ENCODE results near the gene RNF26.

RNF26 gene

DNA sequence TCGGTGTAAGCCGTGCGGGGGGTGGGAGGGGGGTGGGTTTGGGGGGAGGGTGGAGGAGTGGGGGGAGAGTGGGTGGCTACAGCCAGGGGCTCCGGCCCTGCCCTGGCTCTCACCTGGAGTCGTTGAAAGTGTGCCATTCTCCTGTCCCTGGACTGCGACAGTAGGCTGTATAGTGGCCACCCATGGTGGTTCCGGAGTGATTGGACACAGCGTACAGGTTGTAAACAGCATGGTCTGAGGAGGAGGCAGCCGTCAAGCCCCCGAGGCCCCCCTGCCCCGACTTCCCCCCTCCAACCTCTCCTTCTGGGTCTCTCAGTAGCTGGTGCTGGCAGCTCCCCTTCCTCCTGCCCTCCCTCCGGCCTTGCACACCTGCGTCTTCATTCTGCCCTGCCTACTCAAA, 22.7 kb downstream of the RNF26 start:
- TF ChIP-seq, protein P1, sequence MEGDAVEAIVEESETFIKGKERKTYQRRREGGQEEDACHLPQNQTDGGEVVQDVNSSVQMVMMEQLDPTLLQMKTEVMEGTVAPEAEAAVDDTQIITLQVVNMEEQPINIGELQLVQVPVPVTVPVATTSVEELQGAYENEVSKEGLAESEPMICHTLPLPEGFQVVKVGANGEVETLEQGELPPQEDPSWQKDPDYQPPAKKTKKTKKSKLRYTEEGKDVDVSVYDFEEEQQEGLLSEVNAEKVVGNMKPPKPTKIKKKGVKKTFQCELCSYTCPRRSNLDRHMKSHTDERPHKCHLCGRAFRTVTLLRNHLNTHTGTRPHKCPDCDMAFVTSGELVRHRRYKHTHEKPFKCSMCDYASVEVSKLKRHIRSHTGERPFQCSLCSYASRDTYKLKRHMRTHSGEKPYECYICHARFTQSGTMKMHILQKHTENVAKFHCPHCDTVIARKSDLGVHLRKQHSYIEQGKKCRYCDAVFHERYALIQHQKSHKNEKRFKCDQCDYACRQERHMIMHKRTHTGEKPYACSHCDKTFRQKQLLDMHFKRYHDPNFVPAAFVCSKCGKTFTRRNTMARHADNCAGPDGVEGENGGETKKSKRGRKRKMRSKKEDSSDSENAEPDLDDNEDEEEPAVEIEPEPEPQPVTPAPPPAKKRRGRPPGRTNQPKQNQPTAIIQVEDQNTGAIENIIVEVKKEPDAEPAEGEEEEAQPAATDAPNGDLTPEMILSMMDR (IDR thresholded peaks at IDR 0.05; ENCODE audit: control insufficient read depth, insufficient read depth, low read depth, low read length, missing control alignments) = no peak
- no peak for DNase-seq (ENCODE audit: low read depth)
- H3K4me3 ChIP-seq (ENCODE audit: control insufficient read depth, low read depth, low read length) = peak overlapping the region; percentile 56

DNA sequence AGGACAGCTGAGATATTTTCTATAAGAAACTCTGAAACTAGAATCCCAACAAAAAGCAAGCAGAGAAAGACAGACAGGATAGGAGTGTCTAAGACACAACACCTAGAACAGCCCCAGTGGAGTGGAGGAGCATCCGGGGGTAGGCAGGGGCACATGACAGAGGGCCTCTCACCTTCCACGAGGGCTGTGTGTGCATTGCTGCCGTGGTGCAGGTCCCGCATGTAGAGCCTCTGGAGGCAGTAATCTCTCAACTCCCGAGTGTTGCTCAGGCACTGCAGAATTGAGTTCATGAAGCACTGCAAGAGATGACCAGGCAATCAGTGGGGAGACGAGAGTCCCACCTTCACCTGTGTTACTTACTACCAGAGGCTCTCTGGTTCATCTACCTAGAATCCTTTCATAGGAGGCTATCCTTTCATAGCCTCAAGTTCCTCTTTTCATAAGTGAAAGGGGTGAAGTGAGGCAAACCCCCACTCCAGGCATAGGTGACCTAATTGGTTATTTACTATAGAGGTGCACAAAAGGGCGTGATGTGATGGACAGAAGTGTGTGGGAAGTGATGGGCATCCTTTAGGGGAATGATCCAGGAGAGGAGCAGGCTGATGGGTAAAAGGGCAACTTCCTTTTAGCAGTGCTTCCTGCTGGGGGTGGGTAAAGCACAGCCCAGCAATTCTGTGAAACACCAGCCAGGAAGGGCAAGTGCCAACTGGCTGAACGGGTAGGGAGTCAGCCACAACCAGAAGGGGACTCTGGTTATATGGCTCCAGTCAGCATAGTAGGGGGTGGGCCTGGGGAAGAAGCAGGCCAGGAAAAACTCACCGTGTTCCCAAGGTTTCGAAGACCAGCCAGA, 25.3 kb downstream of the RNF26 start:
- DNase-seq (ENCODE audit: low read depth) = no peak
- H3K4me3 ChIP-seq (ENCODE audit: control insufficient read depth, low read depth, low read length) = no peak overlapping the region
- TF ChIP-seq, protein P1 (IDR thresholded peaks at IDR 0.05; ENCODE audit: control insufficient read depth, insufficient read depth, low read depth, low read length, missing control alignments) = no peak

DNA sequence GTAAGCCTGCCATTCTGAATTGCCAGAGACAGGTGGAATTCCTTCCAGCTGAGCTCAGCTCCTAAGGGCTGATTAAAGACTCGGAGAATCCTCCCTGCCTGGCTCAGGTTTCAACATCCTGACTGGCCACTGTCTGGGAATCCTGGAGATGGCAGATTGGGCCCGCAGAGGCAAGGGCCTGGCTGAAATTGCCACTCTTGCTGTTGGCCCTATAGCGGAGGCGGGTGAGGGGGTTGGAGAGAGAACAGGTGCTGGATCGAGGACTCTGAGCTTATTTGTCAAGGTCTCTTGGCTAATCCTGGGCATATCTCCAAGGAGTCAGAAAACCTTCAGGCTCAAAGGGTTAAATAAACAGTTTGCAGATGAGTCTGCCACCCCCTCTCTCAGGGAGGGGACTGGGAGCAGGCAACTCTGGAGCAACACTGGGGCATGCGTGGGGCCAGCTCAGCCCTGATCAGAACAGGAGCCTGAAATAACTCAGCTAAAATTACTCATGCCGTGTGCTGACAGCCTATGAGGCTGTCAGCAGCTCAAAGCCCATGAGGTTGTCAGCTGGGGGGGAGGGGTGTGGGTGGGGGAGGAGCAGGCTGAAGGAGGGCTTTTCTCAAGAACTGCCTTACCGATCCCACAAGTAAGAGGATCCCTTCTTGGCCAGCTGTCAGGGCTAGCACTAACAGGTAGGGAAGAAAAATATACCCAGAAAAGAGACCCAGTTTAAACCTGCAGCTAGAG, 26.9 kb downstream of the RNF26 start:
- no peak overlapping the region for H3K4me3 ChIP-seq (ENCODE audit: control insufficient read depth, low read depth, low read length)
- TF ChIP-seq, protein P1 (IDR thresholded peaks at IDR 0.05; ENCODE audit: control insufficient read depth, insufficient read depth, low read depth, low read length, missing control alignments) = no peak

DNA sequence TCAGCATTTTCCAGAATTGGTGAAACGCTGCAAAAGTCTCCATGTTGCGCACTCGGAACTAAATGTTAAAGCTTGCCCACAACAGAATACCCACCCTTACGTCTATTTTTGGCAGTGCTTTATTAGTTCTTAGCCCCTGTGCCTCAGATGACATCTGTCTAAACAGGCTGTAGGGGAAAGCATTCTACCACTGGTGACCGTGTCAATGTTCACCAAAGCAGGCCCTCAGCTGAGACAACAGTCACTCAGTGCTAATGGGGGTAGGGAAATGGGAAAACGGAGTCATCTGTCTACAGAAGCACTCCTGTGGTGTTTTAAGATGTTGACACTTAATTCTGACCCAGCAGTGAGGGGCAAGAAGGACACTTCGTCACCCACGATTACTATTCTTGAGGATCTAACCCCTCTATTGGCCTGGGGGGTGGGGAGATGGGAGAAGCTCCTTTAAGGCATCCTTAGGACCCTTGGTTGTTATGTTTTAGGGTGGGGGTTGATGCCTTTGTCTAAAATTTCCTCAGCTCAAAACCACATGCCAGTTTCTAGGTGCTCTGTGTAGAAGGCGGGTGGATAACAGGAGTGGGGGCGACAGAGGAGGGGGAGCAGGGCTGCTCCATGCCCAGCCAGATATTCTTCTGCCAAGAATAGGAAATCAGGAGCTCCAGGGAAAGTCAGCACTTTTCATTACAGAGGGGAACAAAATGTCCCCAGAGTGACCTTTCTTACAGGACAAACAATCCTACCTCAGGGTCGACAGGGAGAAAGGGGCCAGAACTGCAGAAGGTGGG, 27.8 kb downstream of the RNF26 start:
- TF ChIP-seq, protein P1 (IDR thresholded peaks at IDR 0.05; ENCODE audit: control insufficient read depth, insufficient read depth, low read depth, low read length, missing control alignments) = no peak
- no peak overlapping the region for H3K4me3 ChIP-seq (ENCODE audit: control insufficient read depth, low read depth, low read length)
- DNase-seq (ENCODE audit: low read depth) = no peak

More for the DNA sequence above, 26.9 kb downstream of the RNF26 start:
- peak; percentile 46 for DNase-seq (ENCODE audit: low read depth)

DNA sequence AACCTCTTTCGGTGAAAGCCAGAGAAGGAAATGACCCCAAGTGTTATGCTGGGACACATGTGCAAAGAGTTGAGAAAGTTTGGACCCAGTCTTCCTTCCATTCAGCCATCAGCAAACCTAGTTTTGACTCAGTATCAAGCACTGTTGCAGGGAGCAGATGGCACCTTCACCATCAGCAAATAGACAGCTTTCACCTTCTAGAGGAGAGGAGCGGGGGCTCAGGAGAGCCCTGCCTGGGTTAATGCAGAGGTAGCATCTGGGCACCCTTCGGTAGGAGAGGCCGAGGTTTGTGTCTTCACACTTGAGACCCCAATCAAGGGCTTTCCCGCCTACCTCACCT, 28.4 kb downstream of the RNF26 start:
- no peak overlapping the region for H3K4me3 ChIP-seq (ENCODE audit: control insufficient read depth, low read depth, low read length)
- no peak for DNase-seq (ENCODE audit: low read depth)
- TF ChIP-seq, protein P1 (IDR thresholded peaks at IDR 0.05; ENCODE audit: control insufficient read depth, insufficient read depth, low read depth, low read length, missing control alignments) = no peak

DNA sequence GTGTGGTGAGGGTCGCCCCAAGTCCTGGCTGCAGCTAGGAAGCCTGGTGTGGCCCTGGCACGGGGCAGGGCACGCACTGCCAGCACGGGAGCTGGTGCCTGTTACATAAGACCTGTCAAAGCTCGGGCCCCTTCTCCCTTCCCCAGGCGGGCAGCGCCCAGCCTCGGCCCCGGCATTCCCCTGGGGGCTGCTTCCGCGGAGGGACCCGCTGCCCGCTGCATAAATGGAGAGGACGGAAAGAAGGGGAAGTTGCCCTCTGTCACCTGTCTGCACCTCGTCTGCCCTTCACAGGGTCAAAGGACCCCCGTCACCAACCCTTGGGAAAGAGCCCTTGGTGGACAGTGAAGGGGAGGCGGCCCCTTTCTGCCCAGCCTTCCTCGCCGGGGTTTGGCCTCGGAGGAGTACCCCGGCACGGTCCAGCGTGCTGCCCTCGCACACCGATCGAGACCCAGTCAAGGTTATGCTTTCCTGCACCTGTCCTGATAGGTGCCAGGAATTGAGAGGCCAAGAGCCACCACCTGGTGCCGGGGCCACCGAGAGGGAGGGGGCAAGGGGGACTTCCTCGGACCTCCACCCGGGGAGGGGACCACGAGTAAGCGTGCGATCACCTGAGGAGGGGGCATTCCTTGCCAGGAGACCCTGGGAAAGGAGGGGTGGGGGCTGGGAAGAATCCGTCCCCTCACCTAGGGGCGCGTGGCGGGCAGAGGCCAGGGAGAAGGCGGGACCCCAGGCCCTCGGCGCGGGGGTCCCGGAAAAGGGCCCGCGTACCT, 28.9 kb downstream of the RNF26 start:
- TF ChIP-seq, protein P1 (IDR thresholded peaks at IDR 0.05; ENCODE audit: control insufficient read depth, insufficient read depth, low read depth, low read length, missing control alignments) = no peak
- no peak overlapping the region for H3K4me3 ChIP-seq (ENCODE audit: control insufficient read depth, low read depth, low read length)
- DNase-seq (ENCODE audit: low read depth) = no peak

All from AG09309 (cell line).